Putamen (tissue), 1 donor: ENCODE measurements around the gene NRXN2.

Experiments
- DNase-seq: peaks from one replicate; pipeline ENCODE4 v3.0.0-alpha.2; 2016; ENCODE audit warnings: low spot score

Gene NRXN2

GRCh38 chr11:64723117-64723906, at the start of gene NRXN2:
TSS of gene NRXN2 (minus strand) at chr11:64723197. CDS start at chr11:64713699, 9,498 bp downstream.
- DNase-seq: peak; percentile 94

GRCh38 chr11:64772303-64773018, 49.5 kb upstream of the NRXN2 start:
- no peak for DNase-seq

- no peak for DNase-seq
Measured at GRCh38 chr11:64771861-64772260, 48.9 kb upstream of the NRXN2 start.

- DNase-seq: no peak
Measured at GRCh38 chr11:64770120-64770519, 47.1 kb upstream of the NRXN2 start.

GRCh38 chr11:64769283-64769682, 46.3 kb upstream of the NRXN2 start:
- no peak for DNase-seq

GRCh38 chr11:64768300-64768694, 45.3 kb upstream of the NRXN2 start:
- DNase-seq: no peak

- no peak for DNase-seq
Measured at GRCh38 chr11:64767344-64768299, 44.6 kb upstream of the NRXN2 start.

GRCh38 chr11:64766881-64767280, 43.9 kb upstream of the NRXN2 start:
- DNase-seq: no peak

GRCh38 chr11:64765851-64766665, 43.1 kb upstream of the NRXN2 start:
- no peak for DNase-seq

GRCh38 chr11:64765291-64765850, 42.4 kb upstream of the NRXN2 start:
- no peak for DNase-seq

- no peak for DNase-seq
Measured at GRCh38 chr11:64764753-64765152, 41.8 kb upstream of the NRXN2 start.

- DNase-seq: no peak
Measured at GRCh38 chr11:64764040-64764611, 41.1 kb upstream of the NRXN2 start.

GRCh38 chr11:64763526-64764039, 40.6 kb upstream of the NRXN2 start:
- DNase-seq: no peak

GRCh38 chr11:64762674-64763525, 39.9 kb upstream of the NRXN2 start:
- no peak for DNase-seq

- DNase-seq: no peak
Measured at GRCh38 chr11:64762277-64762673, 39.3 kb upstream of the NRXN2 start.

- no peak for DNase-seq
Measured at GRCh38 chr11:64760759-64761420, 37.9 kb upstream of the NRXN2 start.

GRCh38 chr11:64759722-64760719, 37.0 kb upstream of the NRXN2 start, which contains the start of gene PYGM:
TSS of gene PYGM (minus strand) at chr11:64759974. CDS start at chr11:64759898, 76 bp downstream.
- DNase-seq: no peak
